Transverse colon (tissue), 3 donors: ENCODE results near the gene HIVEP1.

ENCODE experiments used
- CTCF ChIP-seq, 5 experiments: fragments of 200-600 bp in 3 of 5; fragments of 450-650 bp in 2 of 5; sonication (generic) in 3 of 5; IDR thresholded peaks; 1 replicate in 2 of 5; 2 replicates in 3 of 5; pipeline ENCODE4 v1.5.1; 2016 to 2017; ENCODE audit warnings: antibody characterized with exemption in 5 of 5, inconsistent platforms in 3 of 5, mild to moderate bottlenecking in 2 of 5, moderate library complexity in 1 of 5
- EP300 ChIP-seq: sonication (generic); formaldehyde crosslinking; IDR thresholded peaks from one replicate; pipeline ENCODE4 v1.6.1; 2017; ENCODE audit warnings: antibody characterized with exemption, low read depth
- POLR2A ChIP-seq: fragments of 450-650 bp; IDR thresholded peaks from one replicate; pipeline ENCODE4 v1.6.1; 2016; ENCODE audit warnings: antibody characterized with exemption, mild to moderate bottlenecking, moderate library complexity

GRCh38 chr6:12062605-12063004 lies 50.5 kb downstream of the HIVEP1 start:
- TF ChIP-seq CTCF (IDR thresholded peaks at IDR 0.05) (no peak), POLR2A (no peak), EP300 (no peak)
